DND-41 (cell line): ENCODE data around the gene NTSR1.

Experiments
- ATAC-seq: fragments of 200-7000 bp; cut with Tn5 transposase; 3 replicates; pipeline ENCODE4 v1.9.1; 2021; ENCODE audit warnings: low read depth; ENCODE audit not compliant: insufficient read depth
- DNase-seq: peaks from one replicate; pipeline ENCODE4 v3.0.0-alpha.2; 2020
- H2AFZ ChIP-seq: 2 replicates; pipeline ENCODE4 v1.6.0; 2012; ENCODE audit warnings: low read depth, low read length
- H3K27ac ChIP-seq: 2 replicates; pipeline ENCODE4 v1.5.1; 2012; ENCODE audit warnings: low read length, inconsistent platforms
- H3K27me3 ChIP-seq: fragments of 200-600 bp; sonication (generic); 2 replicates; pipeline ENCODE4 v1.6.0; 2012; ENCODE audit warnings: low read length, mild to moderate bottlenecking, inconsistent platforms; ENCODE audit not compliant: insufficient read depth, poor library complexity
- H3K36me3 ChIP-seq: 2 replicates; pipeline ENCODE4 v1.5.1; 2012; ENCODE audit warnings: low read length, inconsistent platforms; ENCODE audit not compliant: insufficient read depth
- H3K4me1 ChIP-seq: 2 replicates; pipeline ENCODE4 v1.5.1; 2012; ENCODE audit warnings: mild to moderate bottlenecking, low read length; ENCODE audit not compliant: insufficient read depth
- H3K4me2 ChIP-seq: 2 replicates; pipeline ENCODE4 v1.6.0; 2012; ENCODE audit warnings: mild to moderate bottlenecking, moderate library complexity, low read length, inconsistent platforms; ENCODE audit not compliant: insufficient read depth
- H3K4me3 ChIP-seq, 2 experiments: fragments of 200-600 bp in 1 of 2; shearing (Covaris generic) in 1 of 2; 2 replicates each; pipeline ENCODE4 v1.5.1; 2012 to 2016; ENCODE audit warnings: inconsistent platforms in 2 of 2, low read length in 2 of 2, mild to moderate bottlenecking in 2 of 2, low read depth in 1 of 2, moderate library complexity in 1 of 2
- H3K79me2 ChIP-seq: 2 replicates; pipeline ENCODE4 v1.6.0; 2012; ENCODE audit warnings: low read length, inconsistent platforms; ENCODE audit not compliant: insufficient read depth
- H3K9ac ChIP-seq: 2 replicates; pipeline ENCODE4 v1.6.0; 2012; ENCODE audit warnings: low read depth, mild to moderate bottlenecking, inconsistent platforms, low read length, moderate library complexity
- H3K9me3 ChIP-seq: 2 replicates; pipeline ENCODE4 v1.5.1; 2012; ENCODE audit warnings: low read length, moderate library complexity, mild to moderate bottlenecking, inconsistent platforms; ENCODE audit not compliant: insufficient read depth, severe bottlenecking
- H4K20me1 ChIP-seq: 2 replicates; pipeline ENCODE4 v1.6.0; 2012; ENCODE audit warnings: low read length; ENCODE audit not compliant: insufficient read depth
- EZH2 ChIP-seq: IDR thresholded peaks from 3 replicates; pipeline ENCODE4 v1.6.1; 2012; ENCODE audit warnings: borderline replicate concordance, low read depth, mild to moderate bottlenecking, moderate library complexity, low read length, inconsistent platforms; ENCODE audit not compliant: severe bottlenecking
- TF ChIP-seq, protein P1 (sequence below): IDR thresholded peaks from 2 replicates; pipeline ENCODE4 v1.5.1; 2012; ENCODE audit warnings: borderline replicate concordance, low read length, moderate library complexity, mild to moderate bottlenecking; ENCODE audit not compliant: poor library complexity, severe bottlenecking; ENCODE audit errors: extremely low read depth

NTSR1 gene

DNA sequence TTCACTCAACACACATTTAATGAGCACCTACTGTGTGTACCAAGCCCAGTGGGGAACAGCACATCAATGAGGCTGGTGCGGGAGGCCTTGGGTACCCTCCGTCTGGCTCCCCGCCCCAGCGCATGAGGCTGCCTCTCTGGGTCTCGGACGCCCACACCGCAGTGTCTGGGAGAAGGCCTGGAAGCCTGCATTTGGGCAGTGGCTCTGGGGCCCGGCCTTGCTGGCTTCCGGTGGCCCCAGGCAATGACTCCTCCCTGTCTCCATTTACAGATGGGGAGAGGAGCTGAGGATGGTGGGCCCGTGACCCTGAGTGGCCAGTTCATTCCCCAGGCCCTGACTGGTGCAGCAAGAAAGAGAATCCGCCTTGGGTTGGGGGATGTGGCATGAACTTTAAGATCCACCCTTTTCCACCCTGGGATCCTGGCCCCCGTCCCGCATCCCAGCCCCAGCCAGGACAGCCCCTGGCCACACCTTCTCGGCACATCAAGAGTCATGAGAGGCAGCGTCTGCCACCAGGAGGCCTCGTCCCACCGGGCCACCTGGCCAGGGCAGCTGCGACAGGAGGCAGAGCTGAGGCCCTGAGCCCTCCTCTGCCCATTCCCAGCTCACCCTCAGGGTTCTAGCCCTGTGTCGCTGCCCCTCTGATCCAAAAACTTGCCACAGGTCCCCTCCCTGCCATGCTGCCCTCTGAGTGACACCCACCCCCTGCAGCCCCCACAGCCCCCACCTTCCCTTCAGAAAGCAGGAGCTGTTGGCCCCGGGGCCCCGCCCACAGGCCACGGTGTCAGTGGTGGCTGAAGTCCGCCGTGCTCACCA lies 70.2 kb downstream of the NTSR1 start:
- no peak overlapping the region for H3K4me3 ChIP-seq
- H3K27ac ChIP-seq, result no peak overlapping the region
- no peak for ATAC-seq
- TF ChIP-seq, protein P1, sequence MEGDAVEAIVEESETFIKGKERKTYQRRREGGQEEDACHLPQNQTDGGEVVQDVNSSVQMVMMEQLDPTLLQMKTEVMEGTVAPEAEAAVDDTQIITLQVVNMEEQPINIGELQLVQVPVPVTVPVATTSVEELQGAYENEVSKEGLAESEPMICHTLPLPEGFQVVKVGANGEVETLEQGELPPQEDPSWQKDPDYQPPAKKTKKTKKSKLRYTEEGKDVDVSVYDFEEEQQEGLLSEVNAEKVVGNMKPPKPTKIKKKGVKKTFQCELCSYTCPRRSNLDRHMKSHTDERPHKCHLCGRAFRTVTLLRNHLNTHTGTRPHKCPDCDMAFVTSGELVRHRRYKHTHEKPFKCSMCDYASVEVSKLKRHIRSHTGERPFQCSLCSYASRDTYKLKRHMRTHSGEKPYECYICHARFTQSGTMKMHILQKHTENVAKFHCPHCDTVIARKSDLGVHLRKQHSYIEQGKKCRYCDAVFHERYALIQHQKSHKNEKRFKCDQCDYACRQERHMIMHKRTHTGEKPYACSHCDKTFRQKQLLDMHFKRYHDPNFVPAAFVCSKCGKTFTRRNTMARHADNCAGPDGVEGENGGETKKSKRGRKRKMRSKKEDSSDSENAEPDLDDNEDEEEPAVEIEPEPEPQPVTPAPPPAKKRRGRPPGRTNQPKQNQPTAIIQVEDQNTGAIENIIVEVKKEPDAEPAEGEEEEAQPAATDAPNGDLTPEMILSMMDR, result no peak
- TF ChIP-seq EZH2, result no peak
- H3K4me1 ChIP-seq, result peaks cover 26% of the 10 kb centered on the region
- no peaks in the 10 kb centered on the region for H3K27me3 ChIP-seq
- H4K20me1 ChIP-seq, result no peaks in the 10 kb centered on the region
- H2AFZ ChIP-seq, result no peak overlapping the region
- no peak overlapping the region for H3K4me2 ChIP-seq
- H3K9me3 ChIP-seq, result no peaks in the 10 kb centered on the region
- no peak overlapping the region for H3K9ac ChIP-seq
- no peak for DNase-seq
- no peaks in the 10 kb centered on the region for H3K79me2 ChIP-seq
- no peaks in the 10 kb centered on the region for H3K36me3 ChIP-seq

DNA sequence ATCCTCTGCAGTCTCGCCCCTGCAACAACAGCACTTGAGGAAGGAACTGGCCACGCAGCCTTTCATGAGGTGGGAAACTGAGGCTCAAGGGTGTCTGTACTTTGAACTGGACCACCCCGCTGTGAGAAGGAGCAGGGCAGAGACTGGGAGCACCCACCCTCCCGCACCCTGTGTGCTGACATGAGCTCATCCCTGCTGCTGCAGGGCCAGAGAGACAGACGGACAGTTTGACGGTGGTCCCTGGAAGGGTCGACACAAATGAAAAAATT lies 70.7 kb downstream of the NTSR1 start:
- no peaks in the 10 kb centered on the region for H3K79me2 ChIP-seq
- H3K4me1 ChIP-seq, result peaks cover 26% of the 10 kb centered on the region
- no peaks in the 10 kb centered on the region for H3K27me3 ChIP-seq
- no peak overlapping the region for H3K27ac ChIP-seq
- ATAC-seq (no peak), DNase-seq (no peak)
- no peak overlapping the region for H2AFZ ChIP-seq
- H3K4me2 ChIP-seq, result no peak overlapping the region
- H3K9ac ChIP-seq, result no peak overlapping the region
- H3K4me3 ChIP-seq, result no peak overlapping the region
- TF ChIP-seq EZH2, result no peak
- TF ChIP-seq, protein P1, result no peak
- no peaks in the 10 kb centered on the region for H3K36me3 ChIP-seq
- H4K20me1 ChIP-seq, result no peaks in the 10 kb centered on the region
- H3K9me3 ChIP-seq, result no peaks in the 10 kb centered on the region

DNA sequence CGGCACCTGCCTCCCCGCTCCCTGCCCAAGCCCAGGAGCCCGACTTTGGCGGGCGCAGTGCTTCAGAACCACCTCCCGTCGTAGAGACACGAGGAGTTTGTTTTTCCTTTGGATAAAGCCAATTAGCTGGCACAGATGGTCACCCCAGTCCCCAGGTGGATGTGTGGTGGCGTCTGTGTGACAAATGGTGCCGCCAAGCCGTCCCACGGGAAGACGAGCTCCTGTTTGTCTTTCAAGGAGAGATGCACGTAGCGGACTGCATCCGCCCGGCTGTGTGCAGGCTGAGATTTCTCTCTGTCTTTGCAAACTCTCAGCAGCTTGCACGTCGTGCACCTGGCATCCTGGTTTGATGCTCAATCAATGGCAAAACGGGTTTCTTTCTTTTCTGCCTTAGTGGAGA lies 71.6 kb downstream of the NTSR1 start:
- Histone ChIP-seq H2AFZ (no peak overlapping the region), H3K27me3 (no peaks in the 10 kb centered on the region), H3K9ac (no peak overlapping the region), H3K4me2 (no peak overlapping the region), H3K36me3 (no peaks in the 10 kb centered on the region), H3K27ac (no peak overlapping the region), H3K9me3 (no peaks in the 10 kb centered on the region), H3K4me1 (peaks cover 26% of the 10 kb centered on the region), H3K79me2 (no peaks in the 10 kb centered on the region), H3K4me3 (no peak overlapping the region), H4K20me1 (no peaks in the 10 kb centered on the region)
- DNase-seq (no peak), ATAC-seq (no peak)
- TF ChIP-seq, protein P1, result no peak
- no peak for TF ChIP-seq EZH2
